SU-DHL-6 (cell line): ENCODE results near the gene POTEG.
"Not testable (repeated sequence)": the region's sequence is repeated elsewhere in the genome, so short reads cannot be mapped to it uniquely, and the experiment has no call there.

Source experiments
- H2AFZ ChIP-seq: fragments of 200-600 bp; sonication (generic); 2 replicates; pipeline ENCODE4 v1.6.1; 2014; ENCODE audit warnings: low read depth, mild to moderate bottlenecking, moderate library complexity, mixed read lengths, antibody characterized with exemption, low read length; ENCODE audit not compliant: severe bottlenecking
- H3F3A ChIP-seq: fragments of 200-600 bp; shearing (Covaris generic); 2 replicates; pipeline ENCODE4 v1.6.0; 2016; ENCODE audit warnings: antibody characterized with exemption, mild to moderate bottlenecking; ENCODE audit not compliant: insufficient read depth
- H3K27ac ChIP-seq: fragments of 200-600 bp; sonication (generic); 2 replicates; pipeline ENCODE4 v1.5.1; 2016; ENCODE audit warnings: low read depth, mild to moderate bottlenecking, low read length, moderate library complexity, mixed read lengths
- H3K27me3 ChIP-seq: fragments of 200-600 bp; sonication (generic), shearing (Covaris generic); 2 replicates; pipeline ENCODE4 v1.6.0; 2014; ENCODE audit warnings: mild to moderate bottlenecking, low read length
- H3K36me3 ChIP-seq: fragments of 200-600 bp; sonication (generic); 2 replicates; pipeline ENCODE4 v1.6.1; 2014; ENCODE audit warnings: mild to moderate bottlenecking, low read length, mixed read lengths
- H3K4me2 ChIP-seq: fragments of 300-600, 200-600 bp; shearing (Covaris generic), sonication (generic); 2 replicates; pipeline ENCODE4 v1.6.0; 2014; ENCODE audit warnings: low read length, low read depth, mild to moderate bottlenecking; ENCODE audit not compliant: poor library complexity, severe bottlenecking
- H3K4me3 ChIP-seq: fragments of 200-600 bp; sonication (generic); 2 replicates; pipeline ENCODE4 v1.5.1; 2014; ENCODE audit warnings: antibody characterized with exemption, low read length, mild to moderate bottlenecking, mixed read lengths; ENCODE audit not compliant: insufficient read depth, poor library complexity, severe bottlenecking
- H3K79me2 ChIP-seq: fragments of 200-600 bp; sonication (generic); 2 replicates; pipeline ENCODE4 v1.6.1; 2014; ENCODE audit warnings: mild to moderate bottlenecking, low read length, moderate library complexity; ENCODE audit not compliant: insufficient read depth
- H3K9ac ChIP-seq: fragments of 200-600 bp; sonication (generic); 2 replicates; pipeline ENCODE4 v1.7.0; 2014; ENCODE audit warnings: mild to moderate bottlenecking, low read length
- H3K9me2 ChIP-seq: fragments of 200-600 bp; sonication (generic); replicated peaks from 2 replicates; pipeline ENCODE4 v1.6.1; 2014; ENCODE audit warnings: low read length; ENCODE audit not compliant: insufficient read depth
- H3K9me3 ChIP-seq: fragments of 200-600 bp; sonication (generic); 2 replicates; pipeline ENCODE4 v1.6.1; 2014; ENCODE audit warnings: low read length, mixed read lengths; ENCODE audit not compliant: insufficient read depth
- H4K20me1 ChIP-seq: fragments of 200-600 bp; sonication (generic); 2 replicates; pipeline ENCODE4 v1.6.1; 2014; ENCODE audit warnings: low read depth, mild to moderate bottlenecking, antibody characterized with exemption, low read length, moderate library complexity, mixed read lengths

Gene POTEG

DNA sequence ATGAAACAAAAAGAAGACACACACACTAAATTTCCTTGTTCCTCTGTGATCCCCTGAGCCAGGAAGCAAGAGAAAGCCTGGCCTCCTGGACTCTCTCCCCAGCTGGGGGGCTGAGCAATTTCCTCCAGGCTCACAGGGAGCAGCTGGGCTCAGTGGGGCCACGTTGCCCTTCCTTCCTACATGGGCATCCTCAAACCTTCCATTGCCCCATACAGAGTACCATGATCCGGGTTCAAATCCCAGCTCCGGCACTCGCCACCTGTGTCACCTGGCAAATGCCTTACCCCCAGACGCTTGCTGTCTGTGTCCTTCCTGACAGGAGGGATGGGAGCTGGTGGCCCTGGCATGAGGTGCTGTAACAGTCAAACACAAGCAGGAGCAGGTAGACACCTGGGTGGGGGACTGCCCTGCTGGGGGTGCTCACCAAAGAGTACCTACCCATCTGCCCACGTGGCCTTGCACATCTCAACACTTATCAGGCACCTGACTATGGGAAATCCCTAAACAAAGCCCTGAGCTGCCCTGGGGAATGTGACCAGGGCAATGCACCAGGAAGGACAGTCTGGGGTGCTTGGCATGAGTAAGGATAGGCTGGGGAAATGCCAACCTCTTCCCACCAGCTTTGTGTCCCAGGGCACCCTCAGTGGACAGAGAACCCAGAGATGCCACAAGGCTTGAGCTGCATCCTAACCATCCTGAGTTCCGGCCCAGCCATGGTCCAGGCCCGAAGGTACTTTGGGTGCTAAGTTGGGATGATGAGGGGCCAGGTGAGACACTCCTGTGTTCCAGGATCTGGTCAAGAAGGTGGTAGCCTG lies 2.4 kb upstream of the POTEG start:
- H3K27me3 ChIP-seq, H3K27ac ChIP-seq, H3K9me3 ChIP-seq: not testable (repeated sequence)

DNA sequence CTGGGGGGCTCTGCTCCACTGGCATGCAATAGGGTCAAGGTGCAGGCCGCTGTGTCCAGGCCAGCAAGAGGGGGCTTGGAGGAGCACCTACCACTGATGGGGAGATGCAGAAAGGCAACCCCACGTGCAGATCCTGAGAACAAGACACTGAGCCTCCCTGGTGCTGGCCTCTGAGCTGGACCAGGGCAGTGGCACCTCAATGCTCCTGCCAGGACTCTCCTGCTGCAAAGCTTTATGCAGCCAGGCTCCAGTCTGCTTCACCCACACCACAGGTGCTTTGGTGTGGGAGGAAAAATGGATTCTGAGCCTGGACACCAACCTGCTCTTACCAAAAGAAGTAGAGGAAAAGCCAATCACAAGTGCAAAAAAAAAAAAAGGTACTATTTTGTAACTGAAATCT lies 1.7 kb upstream of the POTEG start:
- H3K79me2 ChIP-seq, H3K9me3 ChIP-seq, H3K4me3 ChIP-seq, H3K27me3 ChIP-seq, H4K20me1 ChIP-seq, H3K9ac ChIP-seq, H3K36me3 ChIP-seq, H3K9me2 ChIP-seq, H3K4me2 ChIP-seq, H3K27ac ChIP-seq, H3F3A ChIP-seq, H2AFZ ChIP-seq: not testable (repeated sequence)

More for the DNA sequence above, 2.4 kb upstream of the POTEG start:
- H4K20me1 ChIP-seq, H3K4me2 ChIP-seq, H3K4me3 ChIP-seq, H3K9me2 ChIP-seq, H3K9ac ChIP-seq, H3K79me2 ChIP-seq, H3F3A ChIP-seq, H3K36me3 ChIP-seq, H2AFZ ChIP-seq: not testable (repeated sequence)

DNA sequence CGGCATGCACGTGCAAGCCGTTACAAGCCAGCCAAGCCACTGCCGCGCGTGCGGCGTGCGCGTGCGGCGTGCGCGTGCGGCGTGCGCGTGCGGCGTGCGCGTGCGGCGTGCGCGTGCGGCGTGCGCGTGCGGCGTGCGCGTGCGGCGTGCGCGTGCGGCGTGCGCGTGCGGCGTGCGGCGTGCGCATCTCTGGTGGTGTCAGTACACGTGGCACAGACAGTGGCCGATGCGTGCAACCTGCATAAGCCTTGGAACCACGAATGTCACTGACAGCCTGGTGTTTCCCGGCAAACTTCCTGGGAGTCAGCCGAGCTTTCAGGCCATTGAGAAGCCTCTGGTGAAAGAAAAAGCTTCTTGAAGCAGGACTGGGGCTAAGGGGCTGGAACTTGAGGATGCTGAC lies 750 bp upstream of the POTEG start:
- H3K36me3 ChIP-seq, H3K79me2 ChIP-seq, H2AFZ ChIP-seq, H3K9ac ChIP-seq, H3K9me2 ChIP-seq, H3F3A ChIP-seq, H3K9me3 ChIP-seq, H3K4me2 ChIP-seq, H3K4me3 ChIP-seq, H4K20me1 ChIP-seq, H3K27ac ChIP-seq, H3K27me3 ChIP-seq: not testable (repeated sequence)

DNA sequence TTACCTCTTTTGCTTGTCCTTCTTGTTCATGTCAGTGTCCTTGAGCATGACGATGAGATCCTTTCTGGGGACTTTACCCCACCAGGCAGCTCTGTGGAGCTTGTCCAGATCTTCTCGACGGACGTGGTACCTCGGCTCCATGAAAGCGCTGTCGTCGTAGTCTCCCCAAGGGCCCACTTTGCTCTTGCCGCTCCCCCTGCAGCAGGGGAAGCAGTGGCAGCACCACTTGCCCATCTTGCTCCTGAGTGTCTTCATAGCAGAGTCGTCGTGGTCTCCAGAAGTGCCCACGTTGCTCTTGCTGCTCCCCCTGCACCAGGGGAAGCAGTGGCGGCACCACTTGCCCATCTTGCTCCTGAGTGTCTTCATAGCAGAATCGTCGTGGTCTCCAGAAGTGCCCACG lies 376 bp downstream of the POTEG start:
- H3K27me3 ChIP-seq, H4K20me1 ChIP-seq, H3K9me3 ChIP-seq, H3K79me2 ChIP-seq, H3K9me2 ChIP-seq, H3K9ac ChIP-seq, H3F3A ChIP-seq, H3K4me2 ChIP-seq, H3K36me3 ChIP-seq, H2AFZ ChIP-seq, H3K4me3 ChIP-seq, H3K27ac ChIP-seq: not testable (repeated sequence)

DNA sequence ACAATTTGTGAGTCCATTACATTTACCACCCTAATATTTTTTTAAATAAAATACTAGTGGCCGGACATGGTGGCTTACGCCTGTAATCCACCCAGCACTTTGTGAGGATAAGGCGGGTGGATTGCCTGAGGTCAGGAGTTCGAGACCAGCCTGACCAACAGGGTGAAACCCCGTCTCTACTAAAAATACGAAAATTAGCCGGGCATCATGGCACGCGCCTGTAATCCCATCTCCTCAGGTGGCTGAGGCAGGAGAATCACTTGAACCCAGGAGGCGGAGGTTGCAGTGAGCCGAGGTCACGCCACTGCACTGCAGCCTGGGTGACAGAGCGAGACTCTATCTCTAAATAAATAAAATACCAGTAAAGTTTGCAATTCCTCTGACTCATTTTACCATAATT lies 25.6 kb downstream of the POTEG start:
- H4K20me1 ChIP-seq, H3K36me3 ChIP-seq, H3K27ac ChIP-seq, H3K9ac ChIP-seq, H3K27me3 ChIP-seq, H3K9me3 ChIP-seq, H3K9me2 ChIP-seq, H3K4me3 ChIP-seq, H2AFZ ChIP-seq, H3K79me2 ChIP-seq, H3F3A ChIP-seq, H3K4me2 ChIP-seq: not testable (repeated sequence)

DNA sequence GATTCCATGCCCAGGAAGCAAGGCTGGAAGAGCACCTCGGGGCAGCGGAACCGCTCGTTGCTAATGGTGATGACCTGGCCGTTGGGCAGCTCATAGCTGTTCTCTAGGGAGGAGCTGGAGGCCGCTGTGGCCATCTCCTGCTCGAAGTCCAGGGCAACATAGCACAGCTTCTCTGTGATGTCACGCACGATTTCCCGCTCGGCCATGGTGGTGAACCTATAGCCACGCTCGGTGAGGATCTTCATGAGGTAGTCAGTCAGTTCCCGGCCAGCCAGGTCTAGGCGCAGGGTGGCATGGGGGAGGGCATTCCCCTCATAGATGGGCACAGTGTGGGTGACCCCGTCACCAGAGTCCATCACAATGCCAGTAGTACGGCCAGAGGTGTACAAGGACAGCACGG lies 32.0 kb downstream of the POTEG start:
- not testable (repeated sequence) for H3K9me3 ChIP-seq, H2AFZ ChIP-seq, H3K27ac ChIP-seq, H3K27me3 ChIP-seq, H3K4me3 ChIP-seq, H3K4me2 ChIP-seq, H3K9ac ChIP-seq, H3F3A ChIP-seq, H4K20me1 ChIP-seq, H3K79me2 ChIP-seq, H3K36me3 ChIP-seq, H3K9me2 ChIP-seq

DNA sequence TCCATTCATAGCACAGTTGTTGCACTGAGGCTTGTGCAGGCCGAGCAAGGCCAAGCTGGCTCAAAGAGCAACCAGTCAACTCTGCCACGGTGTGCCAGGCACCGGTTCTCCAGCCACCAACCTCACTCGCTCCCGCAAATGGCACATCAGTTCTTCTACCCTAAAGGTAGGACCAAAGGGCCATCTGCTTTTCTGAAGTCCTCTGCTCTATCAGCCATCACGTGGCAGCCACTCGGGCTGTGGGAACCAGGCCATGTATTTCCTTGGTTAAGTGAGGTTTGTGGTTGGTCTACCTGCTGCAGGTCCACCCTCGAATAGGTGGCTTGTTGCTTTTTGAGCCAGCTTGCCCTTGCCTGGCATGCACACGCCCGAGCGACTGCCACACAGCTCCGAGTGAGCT lies 39.4 kb downstream of the POTEG start:
- H3K9ac ChIP-seq, H3F3A ChIP-seq, H3K9me2 ChIP-seq, H4K20me1 ChIP-seq, H3K27me3 ChIP-seq, H3K79me2 ChIP-seq, H3K36me3 ChIP-seq, H2AFZ ChIP-seq, H3K9me3 ChIP-seq, H3K27ac ChIP-seq, H3K4me3 ChIP-seq, H3K4me2 ChIP-seq: not testable (repeated sequence)

DNA sequence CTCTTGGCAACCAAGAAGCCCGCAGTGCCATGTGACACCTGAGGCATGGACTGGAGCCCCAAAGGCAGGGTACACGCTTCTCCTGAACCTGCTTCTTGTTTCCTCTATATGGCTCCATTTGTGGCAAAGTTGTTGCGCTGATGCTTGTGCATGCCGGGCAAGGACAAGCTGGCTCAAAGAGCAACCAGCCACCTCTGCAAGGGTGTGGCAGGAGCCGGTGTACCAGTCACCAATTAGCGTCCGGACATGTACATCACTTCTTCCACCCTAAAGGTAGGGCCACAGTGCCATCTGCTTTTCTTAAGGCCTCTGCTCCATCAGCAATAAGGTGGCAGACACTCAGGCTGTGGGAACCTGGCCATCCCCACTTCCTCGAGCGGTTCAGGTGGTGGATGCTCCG lies 43.9 kb downstream of the POTEG start:
- H3K27ac ChIP-seq, H3K9me3 ChIP-seq, H3F3A ChIP-seq, H3K36me3 ChIP-seq, H2AFZ ChIP-seq, H3K4me2 ChIP-seq, H3K79me2 ChIP-seq, H3K27me3 ChIP-seq, H3K4me3 ChIP-seq, H3K9ac ChIP-seq, H4K20me1 ChIP-seq, H3K9me2 ChIP-seq: not testable (repeated sequence)
